ENCODE results near the gene CDK18.

CDK18 gene

DNA sequence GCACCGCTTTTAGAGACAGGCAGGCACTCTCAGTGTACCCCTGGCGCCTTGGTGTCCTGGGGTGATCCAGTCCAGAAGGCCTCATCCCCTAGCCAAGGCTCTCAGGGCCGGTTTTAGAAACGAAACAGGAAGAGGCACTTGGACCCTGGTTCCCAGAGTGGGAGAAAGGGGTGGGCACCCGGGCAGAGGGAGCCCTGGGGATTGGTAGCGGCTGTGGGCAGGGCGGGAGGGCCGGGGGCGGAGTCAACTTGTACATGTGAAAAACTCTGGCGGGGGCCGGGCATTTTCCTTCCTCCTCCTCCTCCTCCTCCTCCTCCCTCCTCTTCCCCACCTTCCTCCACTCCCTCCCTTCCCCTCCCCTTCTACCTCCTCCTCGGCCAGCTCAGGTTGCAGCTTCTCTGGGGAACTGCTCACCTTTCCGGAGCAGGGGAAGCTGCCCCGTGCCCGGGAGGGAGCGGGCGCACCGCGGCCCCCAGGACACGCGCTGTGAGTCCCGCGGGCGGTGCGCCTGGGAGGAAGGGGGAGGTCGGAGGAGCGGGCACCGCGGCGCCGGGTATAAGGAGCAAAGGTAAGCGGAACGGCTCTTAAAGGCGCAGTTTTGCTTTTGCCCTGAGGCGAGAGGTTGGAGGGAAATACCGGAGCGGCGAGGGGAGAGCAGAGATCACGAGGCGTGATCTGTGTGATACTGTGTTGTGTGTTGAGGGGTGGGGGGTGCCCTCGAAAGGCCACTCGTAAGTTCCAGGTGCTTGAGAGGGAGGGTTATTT, at the start of gene CDK18:
Gene CDK18 (plus strand): TSS at position 359 of the 765 bp plus-strand sequence. CDS start 18,499 bp downstream, outside the sequence.
- DNase-seq = peak; percentile 82 to 97 (median 92)
- intact Hi-C loops (cut with DNase I) = no loop called here

GRCh38 chr1:205454903-205455335, 49.5 kb upstream of the CDK18 start:
- intact Hi-C loops (cut with DNase I) = no loop called here
- DNase-seq = no peak

DNA sequence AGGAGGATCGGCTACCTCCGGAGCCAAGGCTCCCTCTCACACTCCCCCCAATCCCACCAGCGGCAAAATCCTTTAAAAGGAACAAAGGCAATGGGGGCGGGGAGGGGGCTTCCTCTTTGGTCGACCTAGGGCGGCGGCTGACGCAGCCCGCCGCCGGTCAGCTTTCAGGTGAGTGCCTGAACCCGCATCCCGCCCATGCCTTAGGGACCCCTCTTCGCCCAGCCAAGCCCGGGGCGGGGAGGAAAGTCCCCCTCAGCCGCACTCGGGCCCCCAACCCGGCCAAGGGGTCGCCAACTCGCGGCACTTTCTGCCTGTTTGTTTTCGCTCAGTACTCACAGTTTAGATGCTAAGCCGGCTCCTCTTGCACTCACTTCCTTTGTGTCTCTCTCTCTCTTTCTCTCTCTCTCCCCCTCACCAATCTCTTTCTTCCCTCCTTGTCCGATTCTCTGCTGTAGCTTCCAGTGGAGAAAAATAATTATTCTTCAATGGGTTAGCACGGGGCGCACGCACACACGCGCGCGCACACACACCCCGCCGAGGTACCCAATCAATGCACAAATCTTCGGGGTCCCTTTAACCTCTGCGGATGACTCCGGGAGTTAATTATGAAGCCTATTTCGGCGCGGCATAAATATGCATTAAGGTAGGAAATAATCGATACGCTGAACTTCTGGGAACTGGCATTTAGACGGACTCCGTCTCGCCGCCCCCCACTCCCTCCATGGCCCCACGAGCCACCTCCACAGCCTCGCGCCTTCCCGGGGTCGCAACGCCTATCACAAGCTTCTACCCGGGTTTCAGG, 48.7 kb upstream of the CDK18 start, which contains the start of gene BLACAT1:
Gene BLACAT1 (minus strand): TSS at position 465 of the 802 bp plus-strand sequence.
- intact Hi-C loops (cut with DNase I) = no loop called here
- no peak for DNase-seq

- intact Hi-C loops (cut with DNase I) = no loop called here
- no peak for DNase-seq
Observed at GRCh38 chr1:205456383-205456867, 48.0 kb upstream of the CDK18 start.

- intact Hi-C loops (cut with DNase I) = no loop called here
- DNase-seq = peak in 1 of 42 donors; percentile 28
Observed at GRCh38 chr1:205456868-205457745, 47.4 kb upstream of the CDK18 start.

- DNase-seq = peak in 1 of 42 donors; percentile 30
- intact Hi-C loops (cut with DNase I) = no loop called here
Observed at GRCh38 chr1:205458777-205459566, 45.5 kb upstream of the CDK18 start.

DNA sequence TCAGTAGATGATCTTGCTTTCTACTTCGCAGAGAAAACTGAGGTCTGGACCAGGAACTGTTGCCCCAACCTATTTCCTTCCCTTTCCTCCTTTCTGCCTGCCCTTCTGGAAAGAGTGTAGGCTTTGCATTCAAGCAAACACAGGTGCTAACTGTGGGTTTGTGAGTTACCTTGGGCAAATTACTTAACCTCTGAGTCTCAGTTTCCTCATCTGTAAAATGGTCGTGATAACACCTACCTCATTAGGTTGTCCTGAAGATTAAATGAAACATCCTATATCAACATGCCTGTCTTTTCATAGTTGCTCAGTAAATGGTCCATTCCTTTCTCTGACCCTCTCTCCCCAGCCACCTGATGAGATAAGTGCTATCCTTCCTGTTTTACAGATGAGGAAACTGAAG, 39.1 kb upstream of the CDK18 start:
- intact Hi-C loops (cut with DNase I) = no loop called here
- DNase-seq = no peak

- DNase-seq = no peak
- intact Hi-C loops (cut with DNase I) = no loop called here
Observed at GRCh38 chr1:205466595-205467220, 37.8 kb upstream of the CDK18 start.

DNA sequence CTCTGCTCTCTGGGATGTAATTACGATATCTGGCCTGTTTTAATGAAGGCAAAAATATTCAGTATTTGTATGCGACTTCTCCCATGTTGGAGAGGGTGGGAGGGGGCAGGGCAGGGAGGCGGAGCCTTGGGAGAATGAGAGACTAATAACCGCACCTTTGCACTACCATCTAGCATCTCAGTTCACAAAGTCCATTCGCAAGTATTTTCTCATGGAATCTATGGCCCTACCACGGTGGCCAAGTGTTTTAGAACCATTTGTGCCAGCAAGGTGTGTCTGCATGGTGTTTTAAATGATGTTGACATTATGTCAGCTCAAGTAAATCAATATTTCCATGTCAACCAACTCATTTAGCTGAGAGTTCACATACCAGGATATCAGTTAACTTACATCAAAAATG, 34.3 kb upstream of the CDK18 start:
- intact Hi-C loops (cut with DNase I) = no loop called here
- DNase-seq = no peak

DNA sequence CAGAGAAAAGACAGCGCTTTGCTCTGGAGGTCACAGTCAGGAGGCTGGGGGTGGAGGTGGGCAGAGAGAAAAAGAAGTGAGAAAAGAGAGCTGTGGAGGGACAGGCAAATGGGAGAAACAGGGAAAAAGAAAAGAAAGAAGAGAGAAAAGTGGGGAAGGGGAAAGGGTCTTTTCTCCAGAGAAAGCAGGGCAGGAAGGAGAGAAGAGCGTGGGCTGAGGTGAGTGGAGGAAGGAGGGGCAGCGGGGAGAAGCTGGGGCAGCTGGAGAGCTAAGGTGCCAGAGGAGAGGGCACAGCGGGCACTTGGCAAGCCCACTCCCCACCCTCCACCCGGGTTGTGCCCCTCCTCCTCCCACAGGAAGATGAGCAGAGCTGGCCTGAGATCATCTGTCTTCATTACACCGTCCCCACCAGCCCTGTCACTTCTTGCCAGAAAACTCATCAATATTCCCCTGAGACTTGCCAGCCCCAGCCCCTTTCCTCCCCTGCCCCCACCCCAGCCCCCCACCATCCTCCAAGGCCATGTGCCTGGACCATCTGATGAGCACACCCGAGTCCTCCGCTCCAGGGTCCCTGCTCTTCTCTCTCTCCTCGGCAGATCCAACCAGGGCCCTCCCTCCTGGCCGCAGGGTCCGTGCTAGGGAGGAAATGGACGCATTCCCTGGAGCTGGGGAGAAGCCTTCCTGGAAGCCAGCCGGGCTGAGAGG, 31.6 kb upstream of the CDK18 start:
- DNase-seq = no peak
- intact Hi-C loops (cut with DNase I) = no loop called here

- intact Hi-C loops (cut with DNase I) = no loop called here
- no peak for DNase-seq
Observed at GRCh38 chr1:205473475-205473874, 31.0 kb upstream of the CDK18 start.

DNA sequence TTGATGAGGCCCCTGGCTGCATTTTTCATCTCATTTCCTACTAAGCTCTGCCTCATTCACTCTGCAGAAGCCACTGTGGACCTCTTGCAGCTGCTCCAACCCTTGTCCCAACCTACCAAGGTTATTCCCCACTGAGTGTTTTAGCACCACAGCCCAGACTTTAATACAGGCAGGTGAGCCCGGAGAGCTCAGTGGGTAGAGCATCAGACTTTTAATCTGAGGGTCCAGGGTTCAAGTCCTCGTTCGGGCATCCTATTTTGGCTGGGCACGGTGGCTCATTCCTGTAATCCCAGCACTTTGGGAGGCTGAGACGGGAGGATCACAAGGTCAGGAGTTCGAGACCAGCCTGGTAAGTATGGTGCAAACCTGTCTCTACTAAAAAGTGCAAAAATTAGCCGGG, 30.5 kb upstream of the CDK18 start:
- no peak for DNase-seq
- intact Hi-C loops (cut with DNase I) = no loop called here

GRCh38 chr1:205474571-205474970, 29.9 kb upstream of the CDK18 start:
- intact Hi-C loops (cut with DNase I) = no loop called here
- no peak for DNase-seq

GRCh38 chr1:205475855-205476254, 28.6 kb upstream of the CDK18 start:
- no peak for DNase-seq
- intact Hi-C loops (cut with DNase I) = no loop called here

DNA sequence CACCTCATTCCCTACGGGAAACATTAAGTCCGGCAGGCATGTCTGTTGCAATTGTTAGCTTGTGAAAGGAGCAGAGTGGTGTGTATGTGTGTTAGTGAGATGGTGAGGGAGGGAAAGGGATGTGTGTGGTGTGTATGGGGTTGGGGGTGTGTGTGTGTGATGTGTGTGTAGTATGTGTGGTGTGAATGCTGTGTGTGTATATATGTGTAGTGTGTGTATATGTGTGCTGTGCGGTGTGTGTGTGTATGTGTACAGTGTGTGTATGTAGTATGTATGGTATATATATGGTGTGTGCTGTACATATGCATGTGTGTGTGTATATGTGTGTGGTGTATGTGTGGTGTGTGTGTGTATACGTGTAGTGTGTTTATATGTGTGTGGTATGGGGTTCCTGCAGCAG, 27.8 kb upstream of the CDK18 start:
- intact Hi-C loops (cut with DNase I) = no loop called here
- DNase-seq = no peak

GRCh38 chr1:205477121-205477758, 27.2 kb upstream of the CDK18 start:
- intact Hi-C loops (cut with DNase I) = no loop called here
- no peak for DNase-seq

GRCh38 chr1:205477759-205478247, 26.7 kb upstream of the CDK18 start:
- intact Hi-C loops (cut with DNase I) = no loop called here
- peak in 2 of 42 donors; percentile 24 to 41 for DNase-seq

Data from head of caudate nucleus (tissue), 42 donors.